HG03460 (cell line): ENCODE results near the gene KIAA1614.

ENCODE experiments used
- ATAC-seq: cut with Tn5 transposase; IDR thresholded peaks from one replicate; pipeline ENCODE4 v1.9.1; 2021; ENCODE audit not compliant: unreplicated experiment

The KIAA1614 gene, protein sequence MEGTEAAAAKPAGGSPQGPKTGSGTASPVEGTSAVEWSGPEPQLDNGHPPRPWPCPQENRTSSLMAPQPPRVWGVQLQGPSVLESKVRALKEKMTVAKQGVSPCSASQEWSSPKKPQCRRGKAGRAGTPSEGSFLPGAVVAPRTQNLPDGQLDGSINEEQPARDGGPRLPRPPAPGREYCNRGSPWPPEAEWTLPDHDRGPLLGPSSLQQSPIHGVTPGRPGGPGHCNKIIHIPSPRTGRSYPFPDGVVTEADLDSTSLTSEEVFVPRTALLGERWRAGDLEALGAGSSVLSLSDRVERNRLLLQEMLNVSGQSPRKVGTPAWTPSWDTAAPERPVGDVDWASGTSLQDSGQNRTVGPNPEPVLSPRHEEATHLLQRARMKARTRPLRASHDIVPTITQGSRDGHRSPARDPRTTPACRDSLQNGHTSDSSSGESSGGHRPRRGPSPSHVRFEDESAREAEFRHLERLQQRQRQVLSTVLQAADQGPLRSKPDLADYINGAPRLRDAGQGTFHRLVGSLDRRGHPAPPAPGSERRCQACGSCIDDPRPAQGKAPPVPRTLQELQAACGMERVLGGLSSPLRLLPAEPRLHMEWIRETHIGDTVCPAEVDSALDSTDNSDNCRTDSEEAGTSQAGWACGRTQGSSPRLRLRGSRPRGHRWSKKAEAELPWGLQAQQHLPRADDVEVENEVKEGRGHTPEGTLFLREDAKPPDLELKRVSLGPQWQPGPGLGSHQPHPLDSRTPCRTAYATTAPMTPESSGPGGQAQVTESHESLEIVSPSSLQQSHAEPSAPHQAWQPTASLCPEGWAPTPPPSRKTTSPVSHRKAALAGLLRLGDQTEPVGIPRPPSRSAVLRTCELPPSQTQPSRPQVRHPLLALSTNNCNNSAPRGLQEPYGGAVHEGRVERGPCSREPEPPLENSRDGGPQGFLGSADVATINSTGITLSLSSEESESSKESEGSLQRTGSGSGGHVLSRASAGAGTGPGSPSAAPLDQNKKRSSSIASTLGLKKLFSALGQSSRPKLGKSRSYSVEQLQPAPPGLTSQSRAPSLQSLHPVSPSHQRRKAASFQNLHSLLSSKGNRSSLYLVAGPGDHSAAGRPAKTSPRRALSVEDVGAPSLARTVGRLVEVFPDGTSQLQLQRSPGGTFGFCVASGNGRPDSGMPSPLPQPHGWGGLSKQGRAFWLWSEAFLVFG

DNA sequence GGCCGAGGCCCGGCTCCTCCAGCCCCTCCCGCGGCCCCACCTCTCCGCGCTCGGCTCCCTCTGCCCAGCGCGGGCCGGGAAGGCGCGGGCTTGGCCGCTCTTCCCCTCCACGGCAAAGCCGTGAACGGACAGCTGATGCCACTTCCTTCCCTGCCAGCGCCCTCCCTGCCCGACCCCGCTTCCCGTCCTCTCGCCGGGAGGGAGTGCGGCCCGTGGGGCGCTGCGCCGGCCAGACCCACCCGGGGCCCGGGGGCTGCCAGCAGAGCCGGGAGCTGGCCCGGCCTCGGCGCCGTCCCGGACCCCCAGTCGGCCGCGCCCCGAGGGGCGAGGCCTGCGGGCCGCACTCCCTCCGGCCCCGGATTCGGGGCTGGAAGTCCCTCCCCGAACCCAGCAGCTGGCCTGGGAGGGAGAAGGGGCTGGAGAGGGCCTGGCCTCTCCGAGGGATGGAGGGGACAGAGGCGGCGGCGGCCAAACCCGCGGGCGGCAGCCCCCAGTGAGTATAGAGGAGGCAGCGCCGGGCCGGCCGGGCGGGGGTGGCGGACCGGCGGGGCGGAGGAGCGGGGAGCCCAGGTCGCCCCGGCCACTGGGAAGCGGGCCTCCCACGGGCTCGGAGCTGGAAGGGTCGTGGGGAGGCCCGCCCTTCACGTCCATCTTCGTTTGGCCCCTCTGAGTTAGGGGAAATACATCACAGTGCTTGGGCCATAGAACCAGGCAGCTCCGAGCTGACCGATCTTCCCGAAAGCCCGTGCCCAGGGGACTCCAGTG is at the start of gene KIAA1614:
KIAA1614 (plus strand) TSS at position 97 of the 765 bp plus-strand sequence; CDS start at position 444, 347 bp downstream.
- ATAC-seq: no peak

DNA sequence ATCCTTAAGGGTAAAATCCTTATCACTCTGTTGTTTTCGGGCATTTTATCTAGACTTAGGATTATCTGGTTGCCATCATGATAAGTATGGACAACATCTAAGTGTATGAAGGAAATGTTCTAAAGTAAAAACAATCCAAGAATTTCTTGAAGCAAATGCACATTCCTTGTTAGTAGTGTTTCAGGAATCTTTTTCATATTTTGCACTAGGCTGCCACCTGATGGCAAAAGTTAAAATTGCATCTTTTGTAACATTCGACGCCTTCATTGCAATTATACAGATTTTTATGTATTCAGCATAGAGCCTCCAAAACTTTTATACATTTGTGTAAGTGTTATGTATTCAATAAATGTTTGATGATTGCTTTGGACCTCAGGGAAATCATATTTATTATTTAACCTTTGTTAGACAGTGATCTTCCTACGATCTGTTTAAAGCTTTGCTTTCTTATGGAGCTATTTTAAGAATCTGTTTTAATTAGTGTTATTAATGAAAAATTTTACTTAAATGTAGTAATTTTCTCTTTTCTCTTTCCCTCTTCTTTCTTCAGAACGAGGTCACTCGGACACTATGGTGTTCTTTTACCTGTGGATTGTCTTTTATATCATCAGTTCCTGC is 49.4 kb upstream of the KIAA1614 start:
- no peak for ATAC-seq

DNA sequence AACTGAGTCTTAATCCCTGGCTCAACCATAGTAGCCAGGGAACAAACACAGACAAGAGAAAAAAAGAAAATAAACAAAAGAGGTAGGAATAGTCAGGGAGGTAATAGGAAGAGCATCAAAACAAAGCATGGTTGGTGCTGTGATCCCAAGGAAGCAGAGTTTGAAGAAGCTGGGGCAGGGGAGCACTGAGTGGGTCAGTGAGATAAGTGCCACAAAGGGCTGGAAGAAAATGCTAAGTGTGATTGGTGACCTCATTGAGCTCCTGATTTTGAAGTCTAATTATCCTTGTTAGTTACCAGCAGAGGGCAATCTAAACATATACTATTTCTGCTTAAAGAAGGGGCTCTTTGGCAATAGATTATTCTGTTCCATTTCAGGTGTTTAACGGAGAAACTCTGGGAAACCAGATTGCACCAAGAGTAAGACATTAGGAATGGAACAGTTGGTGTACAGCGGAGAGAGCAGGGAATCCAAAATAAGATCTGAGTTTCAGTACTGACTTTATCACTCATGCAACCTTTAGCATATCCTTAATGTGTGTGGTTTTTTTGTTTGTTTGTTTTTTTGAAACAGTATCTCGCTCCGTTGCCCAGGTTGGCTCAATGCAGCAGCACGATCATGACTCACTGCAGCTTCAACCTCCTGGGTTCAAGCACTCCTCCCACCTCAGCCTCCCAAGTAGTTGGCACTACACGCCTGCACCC is 30.7 kb upstream of the KIAA1614 start:
- ATAC-seq: no peak

DNA sequence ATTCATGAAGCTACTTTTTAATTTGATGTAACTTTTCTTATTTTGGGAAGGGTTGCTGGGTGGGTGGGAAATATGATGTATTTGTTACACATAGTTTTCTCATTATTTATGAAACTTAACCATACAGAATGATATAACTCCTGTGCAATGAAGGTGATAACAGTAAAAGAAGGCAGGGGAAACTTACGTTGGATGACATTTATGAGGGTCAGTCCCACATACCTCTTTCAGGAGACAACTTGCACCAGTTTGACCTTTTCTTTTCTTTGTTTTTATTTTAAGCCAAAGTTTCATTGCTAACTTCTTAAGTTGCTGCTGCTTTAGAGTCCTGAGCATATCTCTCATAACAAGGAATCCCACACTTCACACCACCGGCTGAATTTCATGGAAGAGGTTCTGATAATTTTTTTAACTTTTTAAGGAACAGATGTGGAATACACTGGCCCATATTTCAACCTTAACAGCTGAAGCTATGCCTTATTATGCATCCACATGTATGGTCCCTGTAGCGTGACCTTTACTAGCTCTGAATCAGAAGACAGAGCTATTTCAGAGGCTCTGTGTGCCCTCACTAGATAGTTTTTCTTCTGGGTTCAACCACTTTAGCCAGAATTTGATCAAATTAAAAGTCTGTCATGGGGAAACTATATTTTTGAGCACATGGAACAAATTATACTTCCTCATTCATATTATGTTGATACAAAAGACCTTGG is 28.0 kb upstream of the KIAA1614 start:
- no peak for ATAC-seq

DNA sequence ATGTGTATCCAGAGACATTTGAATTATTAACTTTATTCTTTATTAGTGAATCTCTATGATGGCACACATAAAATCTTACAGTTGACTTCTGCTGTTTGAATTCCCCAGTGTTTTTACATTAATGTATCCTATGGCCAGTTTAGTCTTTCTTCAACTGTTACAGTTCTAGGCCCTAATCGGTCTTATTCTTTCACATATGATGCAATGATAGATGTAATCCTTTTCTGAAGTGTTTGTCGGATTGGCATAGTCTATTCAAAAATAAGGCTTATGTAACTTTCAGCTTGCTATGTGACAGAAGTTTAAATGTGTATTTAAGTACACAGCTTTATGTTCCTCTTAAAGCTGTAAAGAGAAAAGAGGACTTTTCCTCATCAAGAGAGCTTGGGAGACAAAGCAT is 26.4 kb upstream of the KIAA1614 start:
- ATAC-seq: no peak

DNA sequence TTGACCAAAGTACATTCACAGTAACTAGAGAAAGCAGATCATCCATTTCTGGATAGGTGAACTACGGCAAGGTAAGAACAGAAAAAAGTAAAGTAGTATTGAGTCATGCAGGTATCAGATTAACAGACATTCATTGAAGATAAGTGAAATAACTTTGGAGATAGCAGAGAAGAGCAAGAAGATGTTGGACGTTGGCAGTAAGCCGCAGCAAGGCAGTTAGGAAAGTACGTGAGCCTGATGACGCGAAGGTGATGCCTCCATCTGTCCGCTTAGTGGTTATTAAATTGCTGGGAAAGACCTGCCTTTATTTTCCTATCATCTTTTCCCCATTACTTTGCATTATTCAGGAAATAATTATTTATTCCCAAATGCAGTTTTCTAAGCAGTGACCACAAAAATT is 24.9 kb upstream of the KIAA1614 start:
- ATAC-seq: no peak

DNA sequence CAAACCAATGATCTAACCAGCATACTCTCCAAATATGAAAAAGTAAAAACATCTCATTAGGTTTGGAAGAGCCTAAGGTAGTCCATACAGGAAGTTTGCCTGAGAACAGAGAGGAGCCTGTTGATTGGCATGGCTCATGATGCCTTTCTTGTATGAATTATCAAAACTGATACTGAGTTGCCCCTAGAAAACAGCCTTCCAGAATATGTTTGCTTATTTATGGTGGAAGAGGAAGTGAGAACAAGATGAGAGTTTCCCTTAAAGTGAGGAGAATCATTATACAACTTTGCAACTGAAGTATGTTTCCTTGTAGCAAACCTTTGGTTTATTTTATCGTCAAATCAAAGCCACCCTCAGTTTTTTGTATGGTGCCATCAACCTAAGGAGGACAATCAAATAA is 23.8 kb upstream of the KIAA1614 start:
- peak; percentile 78 for ATAC-seq

DNA sequence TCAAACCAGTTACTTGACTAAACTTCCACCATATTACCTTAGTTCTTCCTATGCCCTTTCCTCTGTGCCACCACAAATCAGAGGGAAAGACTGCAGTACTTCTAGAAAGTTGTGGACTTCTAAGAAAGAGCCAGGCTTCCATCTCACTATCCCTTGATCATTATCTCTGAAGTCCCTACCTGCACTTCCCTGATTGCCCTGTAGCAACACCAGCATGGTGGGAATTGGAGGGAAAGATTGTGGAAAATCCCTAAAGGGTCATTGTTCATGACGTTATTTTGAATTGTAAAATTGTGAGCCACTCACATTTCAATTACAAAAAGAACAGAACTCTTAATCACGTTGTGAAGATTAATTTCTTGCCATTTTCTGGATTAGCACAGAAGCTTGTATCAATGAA is 23.4 kb upstream of the KIAA1614 start:
- no peak for ATAC-seq

DNA sequence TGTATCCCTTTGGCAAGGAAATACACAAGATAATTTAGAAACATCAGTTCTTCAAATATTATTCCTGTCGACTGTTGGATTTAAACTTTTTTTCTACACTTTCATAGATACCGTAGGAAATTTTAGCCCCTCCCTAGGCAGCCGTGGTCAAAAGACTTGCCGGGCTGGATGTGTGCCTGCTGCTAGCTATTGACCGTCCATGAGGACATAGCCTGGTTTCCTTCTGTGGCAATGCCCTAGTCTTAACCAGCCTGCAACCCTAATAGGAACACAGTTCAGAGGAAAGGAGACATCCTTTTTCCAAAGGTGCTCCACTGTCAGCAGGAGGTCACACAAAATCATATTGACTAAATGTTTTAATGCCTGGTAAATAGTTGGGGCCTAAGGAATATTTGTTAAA is 20.4 kb upstream of the KIAA1614 start:
- no peak for ATAC-seq

DNA sequence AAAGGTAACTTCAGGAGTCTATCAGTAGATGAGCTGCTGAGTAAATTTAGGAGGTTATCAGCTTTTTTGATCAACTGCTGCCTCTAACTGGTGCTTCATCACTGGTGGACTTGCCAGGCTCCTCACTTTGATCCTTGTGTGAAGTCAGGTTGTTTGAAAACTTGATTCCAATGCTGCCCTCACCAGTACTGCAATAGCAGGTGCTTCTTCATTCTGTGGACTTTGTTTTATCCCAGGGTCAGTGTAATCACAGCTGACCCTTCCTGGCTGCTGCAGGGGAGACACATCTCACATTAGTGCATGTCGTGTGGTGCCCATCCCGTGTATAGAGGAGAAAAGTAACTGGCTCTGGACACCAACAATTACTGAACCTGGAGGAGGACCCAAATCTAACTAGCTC is 20.0 kb upstream of the KIAA1614 start:
- ATAC-seq: no peak

DNA sequence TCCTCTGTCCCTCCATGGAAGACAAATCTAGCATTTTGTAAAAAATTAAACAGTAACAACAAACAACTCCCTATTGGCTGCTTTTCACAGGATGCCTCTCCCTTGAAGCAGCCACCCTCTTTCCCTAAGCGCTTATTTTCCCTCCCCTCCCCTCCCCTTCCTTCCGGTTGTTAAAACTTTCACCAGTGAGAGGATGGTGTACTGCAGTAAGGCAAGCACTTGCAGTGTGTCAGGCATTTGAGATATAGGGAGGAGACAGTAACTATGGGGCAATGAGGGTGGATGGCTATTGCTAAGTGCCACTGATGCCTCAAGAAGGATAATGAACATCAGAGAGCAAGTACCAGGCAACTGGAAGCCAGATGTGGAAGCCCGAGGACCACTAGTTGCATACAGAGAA is 19.1 kb upstream of the KIAA1614 start:
- no peak for ATAC-seq

DNA sequence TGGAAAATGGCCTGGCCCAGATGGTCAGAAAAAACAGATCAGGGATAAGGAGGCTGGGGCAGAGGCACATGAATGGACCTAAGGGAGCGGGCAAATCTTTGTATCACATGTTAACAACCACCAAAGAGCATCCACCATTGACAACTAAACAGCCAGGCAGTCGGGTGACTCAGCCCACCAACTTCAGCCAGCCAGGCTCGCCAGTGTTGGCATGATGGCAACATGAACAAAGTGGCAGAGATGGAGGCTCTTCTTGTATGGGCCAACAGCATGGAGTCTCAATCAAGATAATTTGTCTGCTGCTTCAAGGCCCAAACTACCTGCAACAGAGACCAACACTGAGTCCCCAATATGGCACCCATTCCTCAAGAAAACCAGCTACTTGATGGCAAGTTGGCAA is 16.5 kb upstream of the KIAA1614 start:
- no peak for ATAC-seq

DNA sequence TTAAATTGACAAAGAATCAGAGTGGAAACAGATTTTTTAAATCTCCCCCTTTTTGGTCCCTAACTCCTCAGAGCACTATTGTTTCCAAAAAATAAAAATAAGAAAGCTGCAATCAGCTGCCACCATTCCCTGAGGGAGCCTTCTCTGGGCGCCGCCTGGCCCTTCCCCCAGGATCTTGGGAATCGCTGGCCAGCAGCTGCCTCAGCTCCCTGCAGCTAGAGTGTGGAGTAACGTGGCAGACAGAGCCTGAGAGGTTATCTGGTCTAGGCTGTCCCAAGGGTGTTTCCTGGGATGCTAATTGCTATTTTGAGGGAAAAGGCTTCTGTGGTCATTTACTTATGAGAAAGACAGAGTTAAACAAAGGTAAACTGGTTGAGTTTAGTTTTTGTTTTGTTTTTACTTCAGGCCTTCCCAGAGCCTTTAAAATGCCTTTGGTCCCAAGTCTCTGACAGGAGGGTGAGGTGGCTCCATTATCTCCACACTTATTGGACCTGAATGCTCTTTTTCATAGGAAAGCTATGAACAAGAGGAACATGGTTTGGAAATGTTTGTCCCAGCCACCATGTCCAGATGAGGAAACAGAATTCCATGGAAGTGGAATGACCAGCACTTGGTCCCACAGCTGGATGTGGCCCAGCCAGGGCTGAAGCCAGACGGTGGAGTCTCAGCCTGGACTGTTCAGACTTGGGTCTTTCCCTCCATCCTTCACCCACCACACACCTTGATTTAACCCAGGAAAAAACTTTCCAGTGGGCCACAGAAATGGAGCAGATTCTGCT is 14.1 kb upstream of the KIAA1614 start:
- ATAC-seq: no peak

DNA sequence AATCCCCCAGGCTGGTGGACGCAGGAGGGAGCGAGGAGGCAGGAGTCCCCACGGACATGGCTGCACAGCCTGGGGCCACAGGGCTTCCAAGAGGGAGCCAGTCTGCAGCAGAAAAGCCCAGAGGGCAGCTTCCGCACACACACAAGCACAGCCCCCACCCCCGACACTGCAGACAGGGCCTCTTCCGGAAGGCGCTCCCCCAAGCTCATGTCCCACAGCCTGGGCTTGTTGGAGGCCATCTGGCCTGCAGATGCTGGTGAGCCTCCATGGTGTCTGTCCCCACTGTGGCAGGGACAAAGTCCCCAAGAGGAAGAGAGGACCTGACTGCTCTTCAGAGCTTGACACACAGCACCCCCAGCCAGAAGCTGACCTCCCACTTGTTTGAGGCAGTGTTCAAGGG is 13.4 kb upstream of the KIAA1614 start:
- ATAC-seq: no peak

DNA sequence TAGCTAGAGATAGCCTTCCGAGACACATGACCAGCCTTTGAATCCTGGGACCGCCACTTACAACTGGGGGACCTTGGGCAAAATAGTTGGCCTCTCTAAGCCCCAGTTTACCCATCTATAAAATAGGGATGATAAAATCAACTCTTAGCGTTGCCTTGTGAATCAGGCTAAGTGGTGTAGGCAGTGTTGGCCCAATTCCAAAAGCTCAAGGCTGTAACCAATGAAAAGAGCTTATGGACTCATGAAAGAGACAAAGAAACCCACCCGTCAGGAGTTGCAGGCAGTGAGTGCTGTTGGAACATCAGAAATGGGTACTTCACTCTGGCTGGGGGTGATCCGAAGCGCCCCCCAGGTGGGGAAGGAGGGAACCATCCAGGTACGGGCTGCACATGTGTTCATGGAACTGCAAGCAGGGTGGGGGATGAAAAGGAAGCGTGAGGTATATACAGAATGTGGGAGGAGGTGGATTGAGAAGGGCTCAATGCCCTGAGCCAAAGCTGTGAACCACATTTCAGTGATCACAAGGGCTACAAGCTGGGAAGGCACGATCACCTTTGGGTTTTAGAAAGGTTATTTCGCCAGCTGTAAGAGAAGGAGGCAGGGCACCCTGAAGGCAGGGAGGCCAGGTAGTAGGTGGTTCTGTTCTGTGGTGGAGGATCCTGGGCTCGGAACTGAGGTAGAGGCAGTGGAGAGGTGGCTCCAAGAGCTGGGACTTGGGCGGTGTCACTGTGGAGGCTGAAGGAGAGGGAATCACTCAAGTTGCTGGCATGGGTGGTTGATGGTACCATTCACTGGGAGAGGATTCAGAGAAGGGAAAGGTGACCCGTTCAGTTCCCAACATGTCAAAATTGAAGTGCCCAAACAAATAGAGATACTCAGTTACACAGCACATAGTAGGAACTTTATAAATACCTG is 11.4 kb upstream of the KIAA1614 start:
- no peak for ATAC-seq

DNA sequence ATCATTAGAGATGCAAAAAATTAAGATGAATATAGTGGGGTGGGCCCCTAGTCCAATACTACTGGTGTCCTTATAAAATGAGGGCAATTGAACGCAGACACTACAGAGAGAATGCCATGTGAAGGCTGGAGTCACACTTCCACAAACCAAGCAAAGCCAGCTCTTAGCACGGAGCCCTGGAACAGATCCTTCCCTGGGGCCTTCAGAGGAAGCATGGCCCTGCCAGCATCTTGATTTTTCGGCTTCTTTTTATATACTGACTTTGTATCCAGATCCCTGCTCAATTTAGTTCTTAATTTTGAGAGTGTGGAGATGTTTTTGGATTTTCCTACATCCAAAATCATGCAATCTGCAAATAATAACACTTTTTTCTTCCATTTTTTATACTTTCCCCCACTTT is 10.2 kb upstream of the KIAA1614 start:
- ATAC-seq: no peak

DNA sequence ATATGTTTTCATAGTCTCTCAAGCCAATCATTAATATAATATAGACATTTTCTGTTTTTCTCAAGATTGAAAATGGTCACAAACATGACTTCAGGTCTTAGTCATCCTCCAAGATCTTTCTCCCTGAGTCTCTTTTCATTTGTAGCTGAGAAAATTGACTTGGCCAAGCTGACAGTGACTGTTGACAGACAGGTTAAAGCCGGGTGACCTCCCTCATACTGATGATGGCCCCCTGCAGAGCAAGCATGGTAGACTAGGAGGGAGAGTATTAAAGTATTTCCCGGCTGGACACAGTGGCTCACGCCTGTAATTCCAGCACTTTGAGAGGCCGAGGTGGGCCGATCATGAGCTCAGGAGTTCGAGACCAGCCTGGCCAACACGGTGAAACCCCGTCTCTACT is 6.8 kb upstream of the KIAA1614 start:
- ATAC-seq: no peak
